Memory B cell (primary cell): ENCODE data around the gene SLC29A3.
A peak's percentile ranks its signal among the peaks of the same experiment; 100 is the strongest.
"Not testable (repeated sequence)": the region's sequence is repeated elsewhere in the genome, so short reads cannot be mapped to it uniquely, and the experiment has no call there.

Experiments
- ATAC-seq: fragments of 150-1000 bp; cut with Tn5 transposase; 2 replicates; pipeline ENCODE4 v1.10.0; 2021; ENCODE audit warnings: low read depth, mild to moderate bottlenecking, moderate library complexity
- DNase-seq, 2 donors: peaks; one replicate each; pipeline ENCODE4 v3.0.0; 2022; ENCODE audit warnings: low spot score in 2 of 2
- H3K27ac Mint-ChIP-seq: one replicate; pipeline ENCODE4 v1.8.0; 2022; ENCODE audit warnings: mild to moderate bottlenecking, moderate library complexity, mixed read lengths
- H3K27me3 Mint-ChIP-seq: one replicate; pipeline ENCODE4 v1.8.0; 2022; ENCODE audit warnings: mixed read lengths
- H3K36me3 Mint-ChIP-seq: one replicate; pipeline ENCODE4 v1.8.0; 2022; ENCODE audit warnings: mild to moderate bottlenecking, mixed read lengths
- H3K4me1 Mint-ChIP-seq: one replicate; pipeline ENCODE4 v1.8.0; 2022; ENCODE audit warnings: mixed read lengths
- H3K4me3 Mint-ChIP-seq: one replicate; pipeline ENCODE4 v1.8.0; 2022; ENCODE audit warnings: mild to moderate bottlenecking, moderate library complexity, mixed read lengths
- H3K9me3 Mint-ChIP-seq: one replicate; pipeline ENCODE4 v1.8.0; 2022; ENCODE audit warnings: mixed read lengths

Gene SLC29A3

GRCh38 chr10:71290331-71290730, 28.7 kb upstream of the SLC29A3 start:
- H3K36me3 Mint-ChIP-seq = no peaks in the 10 kb centered on the region
- ATAC-seq (no peak), DNase-seq (no peak)
- no peaks in the 10 kb centered on the region for H3K9me3 Mint-ChIP-seq
- peaks cover 3% of the 10 kb centered on the region for H3K4me1 Mint-ChIP-seq
- peaks cover 21% of the 10 kb centered on the region for H3K27me3 Mint-ChIP-seq
- H3K27ac Mint-ChIP-seq = no peak overlapping the region
- H3K4me3 Mint-ChIP-seq = no peak overlapping the region

- no peak for ATAC-seq
- Mint-ChIP-seq H3K36me3 (no peaks in the 10 kb centered on the region), H3K4me1 (peaks cover 3% of the 10 kb centered on the region), H3K4me3 (no peak overlapping the region), H3K27me3 (peaks cover 22% of the 10 kb centered on the region), H3K27ac (no peak overlapping the region), H3K9me3 (no peaks in the 10 kb centered on the region)
- no peak for DNase-seq
Measured at GRCh38 chr10:71290806-71291527, 28.1 kb upstream of the SLC29A3 start.

GRCh38 chr10:71291528-71291900, 27.5 kb upstream of the SLC29A3 start:
- Mint-ChIP-seq H3K4me3 (no peak overlapping the region), H3K36me3 (no peaks in the 10 kb centered on the region), H3K27ac (no peak overlapping the region), H3K4me1 (peaks cover 3% of the 10 kb centered on the region), H3K9me3 (no peaks in the 10 kb centered on the region), H3K27me3 (peaks cover 26% of the 10 kb centered on the region)
- no peak for DNase-seq
- no peak for ATAC-seq

- no peak for DNase-seq
- no peak for ATAC-seq
- no peaks in the 10 kb centered on the region for H3K9me3 Mint-ChIP-seq
- H3K4me3 Mint-ChIP-seq = no peak overlapping the region
- H3K36me3 Mint-ChIP-seq = no peaks in the 10 kb centered on the region
- H3K27ac Mint-ChIP-seq = no peak overlapping the region
- peaks cover 26% of the 10 kb centered on the region for H3K27me3 Mint-ChIP-seq
- H3K4me1 Mint-ChIP-seq = peaks cover 3% of the 10 kb centered on the region
Measured at GRCh38 chr10:71292624-71293445, 26.2 kb upstream of the SLC29A3 start.

- no peak for ATAC-seq
- H3K27ac Mint-ChIP-seq = no peak overlapping the region
- no peaks in the 10 kb centered on the region for H3K9me3 Mint-ChIP-seq
- peaks cover 24% of the 10 kb centered on the region for H3K27me3 Mint-ChIP-seq
- DNase-seq = no peak
- H3K4me3 Mint-ChIP-seq = no peak overlapping the region
- H3K4me1 Mint-ChIP-seq = peaks cover 3% of the 10 kb centered on the region
- no peaks in the 10 kb centered on the region for H3K36me3 Mint-ChIP-seq
Measured at GRCh38 chr10:71293446-71294084, 25.5 kb upstream of the SLC29A3 start.

GRCh38 chr10:71294091-71294561, 24.9 kb upstream of the SLC29A3 start:
- no peaks in the 10 kb centered on the region for H3K9me3 Mint-ChIP-seq
- H3K27me3 Mint-ChIP-seq = peaks cover 26% of the 10 kb centered on the region
- no peak overlapping the region for H3K4me3 Mint-ChIP-seq
- H3K36me3 Mint-ChIP-seq = no peaks in the 10 kb centered on the region
- H3K4me1 Mint-ChIP-seq = peaks cover 3% of the 10 kb centered on the region
- no peak for ATAC-seq
- DNase-seq = no peak
- H3K27ac Mint-ChIP-seq = no peak overlapping the region

- no peak overlapping the region for H3K27ac Mint-ChIP-seq
- no peaks in the 10 kb centered on the region for H3K36me3 Mint-ChIP-seq
- peaks cover 31% of the 10 kb centered on the region for H3K27me3 Mint-ChIP-seq
- no peaks in the 10 kb centered on the region for H3K9me3 Mint-ChIP-seq
- DNase-seq = no peak
- H3K4me3 Mint-ChIP-seq = no peak overlapping the region
- no peak for ATAC-seq
- peaks cover 7% of the 10 kb centered on the region for H3K4me1 Mint-ChIP-seq
Measured at GRCh38 chr10:71294856-71295255, 24.2 kb upstream of the SLC29A3 start.

- H3K27ac Mint-ChIP-seq = no peak overlapping the region
- DNase-seq (no peak), ATAC-seq (no peak)
- no peaks in the 10 kb centered on the region for H3K36me3 Mint-ChIP-seq
- peaks cover 31% of the 10 kb centered on the region for H3K27me3 Mint-ChIP-seq
- no peak overlapping the region for H3K4me3 Mint-ChIP-seq
- H3K4me1 Mint-ChIP-seq = peaks cover 4% of the 10 kb centered on the region
- H3K9me3 Mint-ChIP-seq = no peaks in the 10 kb centered on the region
Measured at GRCh38 chr10:71295641-71296040, 23.4 kb upstream of the SLC29A3 start.

GRCh38 chr10:71296086-71296485, 23.0 kb upstream of the SLC29A3 start:
- ATAC-seq (no peak), DNase-seq (no peak)
- H3K4me3 Mint-ChIP-seq = no peak overlapping the region
- H3K4me1 Mint-ChIP-seq = peaks cover 4% of the 10 kb centered on the region
- H3K27ac Mint-ChIP-seq = no peak overlapping the region
- no peaks in the 10 kb centered on the region for H3K9me3 Mint-ChIP-seq
- no peaks in the 10 kb centered on the region for H3K36me3 Mint-ChIP-seq
- peaks cover 31% of the 10 kb centered on the region for H3K27me3 Mint-ChIP-seq

GRCh38 chr10:71296811-71297210, 22.2 kb upstream of the SLC29A3 start:
- not testable (repeated sequence) for H3K27ac Mint-ChIP-seq, H3K9me3 Mint-ChIP-seq, H3K4me3 Mint-ChIP-seq, ATAC-seq, DNase-seq, H3K36me3 Mint-ChIP-seq, H3K4me1 Mint-ChIP-seq
- H3K27me3 Mint-ChIP-seq = peaks cover 31% of the 10 kb centered on the region

- no peaks in the 10 kb centered on the region for H3K9me3 Mint-ChIP-seq
- ATAC-seq (no peak), DNase-seq (no peak)
- H3K36me3 Mint-ChIP-seq = no peaks in the 10 kb centered on the region
- H3K27me3 Mint-ChIP-seq = peaks cover 31% of the 10 kb centered on the region
- H3K4me3 Mint-ChIP-seq = no peak overlapping the region
- H3K27ac Mint-ChIP-seq = no peak overlapping the region
- H3K4me1 Mint-ChIP-seq = peaks cover 4% of the 10 kb centered on the region
Measured at GRCh38 chr10:71297343-71297742, 21.7 kb upstream of the SLC29A3 start.

GRCh38 chr10:71299071-71299785, 19.8 kb upstream of the SLC29A3 start:
- H3K27ac Mint-ChIP-seq = no peak overlapping the region
- H3K36me3 Mint-ChIP-seq = no peaks in the 10 kb centered on the region
- H3K4me1 Mint-ChIP-seq = peaks cover 11% of the 10 kb centered on the region
- no peak for DNase-seq
- peaks cover 25% of the 10 kb centered on the region for H3K27me3 Mint-ChIP-seq
- no peak overlapping the region for H3K4me3 Mint-ChIP-seq
- peak; percentile 37 for ATAC-seq
- no peaks in the 10 kb centered on the region for H3K9me3 Mint-ChIP-seq

GRCh38 chr10:71300555-71301370, 18.3 kb upstream of the SLC29A3 start:
- H3K9me3 Mint-ChIP-seq = no peaks in the 10 kb centered on the region
- ATAC-seq (no peak), DNase-seq (no peak)
- H3K4me3 Mint-ChIP-seq = no peak overlapping the region
- H3K36me3 Mint-ChIP-seq = no peaks in the 10 kb centered on the region
- H3K27ac Mint-ChIP-seq = no peak overlapping the region
- H3K4me1 Mint-ChIP-seq = peaks cover 11% of the 10 kb centered on the region
- H3K27me3 Mint-ChIP-seq = peaks cover 17% of the 10 kb centered on the region
